Parathyroid adenoma (tissue), 2 donors: Measurements from ENCODE around the gene LGR4.

Experiments used
- H2AFZ ChIP-seq: fragments of 300-600 bp; sonication (generic); one replicate; pipeline ENCODE4 v1.7.0; 2017; ENCODE audit warnings: antibody characterized with exemption, mild to moderate bottlenecking
- H3K27ac ChIP-seq: fragments of 300-600 bp; sonication (generic); one replicate; pipeline ENCODE4 v1.7.0; 2017
- H3K27me3 ChIP-seq: fragments of 300-600 bp; sonication (generic); one replicate; pipeline ENCODE4 v1.7.0; 2017; ENCODE audit warnings: low read length; ENCODE audit not compliant: control insufficient read depth, insufficient read depth
- H3K36me3 ChIP-seq: fragments of 300-600 bp; sonication (generic); one replicate; pipeline ENCODE4 v1.7.0; 2017; ENCODE audit warnings: low read length; ENCODE audit not compliant: control insufficient read depth, insufficient read depth
- H3K4me1 ChIP-seq: fragments of 300-600 bp; sonication (generic); one replicate; pipeline ENCODE4 v1.7.0; 2017; ENCODE audit warnings: control low read depth
- H3K4me2 ChIP-seq: fragments of 300-600 bp; sonication (generic); one replicate; pipeline ENCODE4 v1.7.0; 2017; ENCODE audit warnings: low read length
- H3K4me3 ChIP-seq: fragments of 300-600 bp; sonication (generic); one replicate; pipeline ENCODE4 v1.7.0; 2017; ENCODE audit warnings: low read depth, low read length
- H3K79me2 ChIP-seq: fragments of 300-600 bp; sonication (generic); one replicate; pipeline ENCODE4 v1.7.0; 2017; ENCODE audit warnings: control low read depth
- H3K9ac ChIP-seq: fragments of 300-600 bp; sonication (generic); one replicate; pipeline ENCODE4 v1.7.0; 2017; ENCODE audit warnings: mild to moderate bottlenecking
- H3K9me3 ChIP-seq: fragments of 300-600 bp; sonication (generic); one replicate; pipeline ENCODE4 v1.7.0; 2017; ENCODE audit warnings: low read length; ENCODE audit not compliant: control insufficient read depth
- CTCF ChIP-seq: fragments of 300-600 bp; sonication (generic); IDR thresholded peaks from one replicate; pipeline ENCODE4 v1.7.0; 2017; ENCODE audit warnings: antibody characterized with exemption, mild to moderate bottlenecking
- donor health status: primary hyperparathyroidism.

Gene LGR4

GRCh38 chr11:27456140-27456794 lies 16.3 kb downstream of the LGR4 start:
- Histone ChIP-seq H3K79me2 (peaks cover 3% of the 10 kb centered on the region), H3K9ac (no peak overlapping the region), H3K4me3 (no peak overlapping the region)

DNA sequence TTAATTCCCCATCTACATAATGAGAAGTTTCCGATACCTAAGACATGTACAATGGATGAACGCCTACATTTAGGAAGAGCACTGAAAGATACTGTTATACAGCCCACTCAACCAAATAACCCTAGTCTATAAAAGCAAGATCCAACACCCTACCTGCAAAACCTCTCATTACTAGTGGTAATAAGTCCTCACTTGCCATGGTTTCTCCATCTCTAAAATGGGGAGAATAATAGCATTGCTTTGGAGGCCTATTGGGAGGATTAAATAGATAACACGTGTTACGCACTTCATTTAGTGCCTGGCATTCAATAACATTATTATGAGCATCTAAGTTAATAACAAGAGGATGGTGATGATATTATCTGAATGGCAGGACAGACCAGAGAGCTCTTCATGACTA lies 16.9 kb downstream of the LGR4 start:
- H2AFZ ChIP-seq: no peak overlapping the region
- H3K4me2 ChIP-seq: no peak overlapping the region
- no peak overlapping the region for H3K9ac ChIP-seq
- H3K79me2 ChIP-seq: peaks cover 3% of the 10 kb centered on the region
- no peak for TF ChIP-seq CTCF
- no peak overlapping the region for H3K27ac ChIP-seq
- no peak overlapping the region for H3K4me3 ChIP-seq
- H3K9me3 ChIP-seq: no peaks in the 10 kb centered on the region
- no peaks in the 10 kb centered on the region for H3K27me3 ChIP-seq
- no peaks in the 10 kb centered on the region for H3K4me1 ChIP-seq
- no peaks in the 10 kb centered on the region for H3K36me3 ChIP-seq

More at GRCh38 chr11:27456140-27456794, 16.3 kb downstream of the LGR4 start:
- Histone ChIP-seq H3K4me2 (no peak overlapping the region), H3K4me1 (no peaks in the 10 kb centered on the region), H3K27ac (no peak overlapping the region), H3K9me3 (no peaks in the 10 kb centered on the region), H2AFZ (no peak overlapping the region), H3K36me3 (no peaks in the 10 kb centered on the region), H3K27me3 (no peaks in the 10 kb centered on the region)
- no peak for TF ChIP-seq CTCF

DNA sequence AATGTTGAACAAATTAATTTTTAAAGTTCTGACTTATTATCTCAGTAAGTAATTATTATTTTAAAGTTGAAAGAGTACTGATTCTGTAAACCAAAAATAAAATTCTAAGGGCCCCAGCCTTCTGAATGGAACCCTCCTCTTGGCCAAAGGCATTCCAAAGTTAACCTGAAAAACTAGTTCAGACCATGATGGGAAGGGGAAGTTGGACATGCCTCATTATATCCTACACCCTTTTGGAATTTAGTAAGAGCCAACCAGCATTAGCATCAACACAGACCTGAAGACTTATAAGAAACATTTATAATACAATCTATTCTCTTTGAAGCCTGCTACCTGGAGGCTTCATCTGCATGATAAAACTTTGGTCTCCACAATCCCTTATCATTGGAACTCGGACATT lies 18.9 kb downstream of the LGR4 start:
- H3K36me3 ChIP-seq: no peaks in the 10 kb centered on the region
- H3K27me3 ChIP-seq: no peaks in the 10 kb centered on the region
- no peaks in the 10 kb centered on the region for H3K4me1 ChIP-seq
- no peak overlapping the region for H3K4me2 ChIP-seq
- H3K79me2 ChIP-seq: no peaks in the 10 kb centered on the region
- H3K9me3 ChIP-seq: no peaks in the 10 kb centered on the region
- no peak overlapping the region for H3K27ac ChIP-seq
- no peak overlapping the region for H3K9ac ChIP-seq
- TF ChIP-seq CTCF: no peak
- H2AFZ ChIP-seq: no peak overlapping the region
- no peak overlapping the region for H3K4me3 ChIP-seq

DNA sequence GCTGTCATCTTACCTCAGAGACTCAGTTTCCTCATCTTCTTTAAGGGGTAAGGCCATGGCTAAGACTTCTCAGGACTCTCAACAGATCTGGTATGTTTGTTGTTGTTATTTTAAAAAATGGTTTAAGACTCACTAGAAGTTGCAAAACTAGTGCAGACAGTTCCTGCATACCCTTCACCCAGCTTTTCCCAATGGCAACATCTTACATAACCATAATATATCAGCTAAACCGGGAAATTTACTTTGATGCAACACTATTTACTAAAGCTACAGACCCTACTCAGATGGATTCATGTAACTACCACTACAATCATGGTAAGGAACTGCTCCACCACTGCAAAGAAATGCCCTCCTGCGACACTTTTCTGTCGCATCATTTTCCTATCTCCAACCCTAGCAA lies 20.4 kb downstream of the LGR4 start:
- no peak overlapping the region for H2AFZ ChIP-seq
- H3K27me3 ChIP-seq: no peaks in the 10 kb centered on the region
- no peaks in the 10 kb centered on the region for H3K4me1 ChIP-seq
- no peak for TF ChIP-seq CTCF
- no peak overlapping the region for H3K4me3 ChIP-seq
- no peak overlapping the region for H3K27ac ChIP-seq
- H3K4me2 ChIP-seq: no peak overlapping the region
- H3K36me3 ChIP-seq: no peaks in the 10 kb centered on the region
- peaks cover 2% of the 10 kb centered on the region for H3K79me2 ChIP-seq
- H3K9me3 ChIP-seq: no peaks in the 10 kb centered on the region
- no peak overlapping the region for H3K9ac ChIP-seq
